ENCODE measurements around the gene PEBP1. TPM values are rescaled to one million over a fixed set of nuclear protein-coding genes. Genes with fewer than 3 reads are reported as not detected.
A peak's percentile ranks its signal among the peaks of the same experiment; 100 is the strongest.
"Not testable (repeated sequence)": the region's sequence is repeated elsewhere in the genome, so short reads cannot be mapped to it uniquely, and the experiment has no call there.

Gene PEBP1
- total RNA-seq, 2 donors from 2014 or later, result 86.0 to 182 TPM

DNA sequence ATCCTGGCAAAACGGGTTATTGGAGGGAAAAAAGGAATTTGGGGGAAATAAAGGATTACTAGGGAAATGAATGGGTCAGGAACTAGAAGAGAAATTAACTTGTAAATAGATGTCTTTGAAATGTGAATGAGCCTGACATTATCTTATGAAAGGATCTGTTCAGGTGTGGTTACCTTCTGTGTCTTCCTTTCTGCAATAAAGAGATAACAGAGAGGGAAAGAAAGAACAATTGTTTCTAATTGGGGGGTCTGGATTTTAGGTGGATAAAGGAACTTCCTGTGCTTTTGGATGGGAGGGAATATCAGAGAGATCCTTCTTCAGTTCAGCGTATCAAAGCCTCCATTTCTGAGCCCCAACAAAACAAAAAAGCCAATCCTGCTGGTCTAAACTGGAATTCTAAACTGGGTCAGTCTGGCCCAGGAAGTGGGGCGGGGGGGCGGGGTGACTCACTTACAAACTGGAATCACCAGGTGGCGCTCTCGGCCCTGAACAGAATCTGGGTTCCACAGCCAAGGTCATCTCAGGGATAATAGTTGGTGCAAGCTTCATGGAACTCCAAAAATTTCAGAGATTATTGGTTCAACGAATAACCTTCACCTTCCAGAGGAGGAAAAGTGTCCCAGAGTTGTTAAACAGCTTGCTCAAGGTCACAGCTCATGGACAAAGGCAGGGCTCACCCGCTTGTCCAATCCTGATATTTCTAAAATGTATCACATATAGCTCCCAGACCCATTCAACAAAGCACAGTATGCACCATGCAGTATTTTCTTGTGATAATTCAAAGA, 15.2 kb upstream of the PEBP1 start:
- H3K4me3 Mint-ChIP-seq, result peak overlapping the region; percentile 50
- H3K36me3 Mint-ChIP-seq (ENCODE audit: low read depth), result no peaks in the 10 kb centered on the region
- no peaks in the 10 kb centered on the region for H3K9me3 Mint-ChIP-seq
- peaks cover 7% of the 10 kb centered on the region for H3K4me1 Mint-ChIP-seq
- H3K27ac Mint-ChIP-seq, result peak overlapping the region; percentile 91
- no peaks in the 10 kb centered on the region for H3K27me3 Mint-ChIP-seq
- ATAC-seq (replicated peaks), result peak; percentile 85

DNA sequence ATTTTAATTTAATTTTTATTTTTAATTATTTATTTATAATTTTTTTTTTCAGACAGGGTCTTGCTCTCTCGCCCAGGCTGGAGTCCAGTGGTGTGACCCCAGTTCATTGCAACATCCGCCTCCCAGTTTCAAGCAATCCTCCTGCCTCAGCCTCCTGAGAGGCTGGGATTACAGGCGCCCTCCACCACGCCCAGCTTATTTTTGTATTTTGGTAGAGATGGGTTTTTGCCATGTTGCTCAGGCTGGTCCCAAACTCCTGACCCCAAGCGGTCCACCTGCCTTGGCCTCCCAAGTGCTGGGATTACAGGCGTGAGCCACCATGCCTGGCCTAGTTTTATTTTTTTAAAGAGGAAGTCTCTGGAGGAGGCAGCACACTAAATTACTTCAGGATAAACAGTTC, 13.7 kb upstream of the PEBP1 start:
- H3K27me3 Mint-ChIP-seq, result no peaks in the 10 kb centered on the region
- H3K9me3 Mint-ChIP-seq, result no peaks in the 10 kb centered on the region
- no peak for ATAC-seq (replicated peaks)
- H3K36me3 Mint-ChIP-seq (ENCODE audit: low read depth), result no peaks in the 10 kb centered on the region
- no peak overlapping the region for H3K4me3 Mint-ChIP-seq
- peaks cover 7% of the 10 kb centered on the region for H3K4me1 Mint-ChIP-seq
- no peak overlapping the region for H3K27ac Mint-ChIP-seq

DNA sequence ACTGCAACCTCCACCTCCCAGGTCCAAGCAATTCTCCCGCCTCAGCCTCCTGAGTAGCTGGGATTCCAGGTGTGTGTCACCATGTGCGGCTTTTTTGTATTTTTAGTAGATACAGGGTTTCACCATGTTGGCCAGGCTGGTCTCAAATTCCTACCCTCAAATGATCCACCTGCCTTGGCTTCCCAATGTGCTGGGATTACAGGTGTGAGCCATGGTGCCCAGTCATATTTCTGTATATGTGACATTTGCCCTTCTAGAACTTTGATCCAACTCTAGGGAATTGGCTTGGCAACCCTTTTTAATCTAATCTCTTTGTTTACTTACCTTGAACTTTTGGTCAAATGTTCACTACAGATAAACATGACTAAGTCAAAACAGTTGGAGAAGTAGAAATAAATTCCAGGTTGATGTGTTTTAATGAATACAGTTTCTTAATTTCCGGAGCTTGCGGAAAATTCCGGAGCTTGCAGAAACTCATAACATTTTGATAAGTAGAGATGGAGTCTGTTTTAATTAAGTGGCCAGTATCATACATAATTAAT, 11.5 kb upstream of the PEBP1 start:
- H3K4me1 Mint-ChIP-seq, result peaks cover 7% of the 10 kb centered on the region
- ATAC-seq (replicated peaks), result no peak
- H3K27me3 Mint-ChIP-seq, result no peaks in the 10 kb centered on the region
- no peaks in the 10 kb centered on the region for H3K9me3 Mint-ChIP-seq
- no peak overlapping the region for H3K27ac Mint-ChIP-seq
- no peak overlapping the region for H3K4me3 Mint-ChIP-seq
- H3K36me3 Mint-ChIP-seq (ENCODE audit: low read depth), result no peaks in the 10 kb centered on the region

DNA sequence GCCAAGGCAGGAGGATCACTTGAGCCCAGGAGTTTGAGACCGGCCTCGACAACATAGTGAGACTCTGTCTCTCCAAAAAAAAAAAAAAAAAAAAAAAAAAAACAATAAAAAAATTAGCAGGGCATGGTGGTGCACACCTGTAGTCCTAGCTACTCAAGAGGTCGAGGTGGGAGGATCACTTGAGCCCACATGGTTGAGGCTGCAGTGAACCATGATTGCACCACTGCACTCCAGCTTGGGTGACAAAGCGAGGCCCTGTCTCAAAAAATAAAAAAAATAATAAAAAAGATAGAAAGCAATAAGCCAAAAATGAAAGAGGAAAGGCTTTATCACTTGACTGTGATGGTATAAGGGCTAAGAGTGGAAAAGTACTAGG, 10.2 kb upstream of the PEBP1 start:
- no peaks in the 10 kb centered on the region for H3K36me3 Mint-ChIP-seq (ENCODE audit: low read depth)
- no peaks in the 10 kb centered on the region for H3K9me3 Mint-ChIP-seq
- no peaks in the 10 kb centered on the region for H3K27me3 Mint-ChIP-seq
- no peak for ATAC-seq (replicated peaks)
- no peak overlapping the region for H3K27ac Mint-ChIP-seq
- no peak overlapping the region for H3K4me3 Mint-ChIP-seq
- H3K4me1 Mint-ChIP-seq, result peaks cover 3% of the 10 kb centered on the region

DNA sequence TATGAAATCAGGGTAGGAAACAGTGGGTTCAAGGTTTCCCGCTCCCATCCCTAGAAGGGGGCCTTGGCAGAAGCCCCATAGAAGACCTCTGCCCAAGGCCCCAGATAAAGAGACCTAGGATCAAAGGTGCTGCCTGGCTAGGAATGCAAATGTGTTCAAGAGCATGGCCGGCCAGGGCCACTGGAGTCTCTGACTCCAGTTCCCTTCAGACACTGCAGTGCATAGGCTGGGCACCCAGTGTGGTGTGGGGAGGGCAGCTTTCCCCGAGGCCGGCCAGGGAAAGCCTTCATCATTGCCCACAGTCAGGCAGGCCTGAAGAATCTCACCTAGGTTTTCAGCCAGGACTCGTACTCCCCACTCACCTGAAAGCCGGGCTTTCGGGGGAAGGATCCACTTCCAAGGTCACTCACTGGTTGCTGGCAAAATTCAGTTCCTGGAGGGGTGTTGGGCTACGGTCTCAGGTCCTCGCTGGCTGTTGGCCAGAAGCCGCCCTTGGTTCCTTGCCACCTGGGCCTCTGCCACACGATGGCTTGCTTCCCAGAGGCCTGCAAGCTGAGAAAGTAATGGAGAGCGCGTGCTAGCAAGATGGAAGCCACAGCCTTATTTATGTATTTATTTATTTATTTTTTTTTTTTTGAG, 9.7 kb upstream of the PEBP1 start:
- no peak for ATAC-seq (replicated peaks)
- H3K27me3 Mint-ChIP-seq, result no peaks in the 10 kb centered on the region

DNA sequence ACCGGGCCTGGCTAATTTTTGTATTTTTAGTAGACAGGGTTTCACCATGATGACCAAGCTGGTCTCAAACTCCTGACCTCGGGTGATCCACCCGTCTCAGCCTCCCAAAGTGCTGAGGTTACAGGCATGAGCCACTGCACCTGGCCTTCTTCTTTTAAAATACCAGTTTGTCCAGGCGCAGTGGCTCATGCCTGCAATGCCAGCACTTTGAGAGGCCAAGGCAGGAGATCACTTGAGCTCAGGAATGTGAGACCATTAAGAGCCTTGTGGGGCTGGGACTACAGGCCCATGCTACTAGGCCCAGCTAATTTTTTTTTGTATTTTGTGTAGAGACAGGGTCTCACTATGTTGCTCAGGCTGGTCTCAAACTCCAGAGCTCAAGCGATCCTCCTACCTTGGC, 8.1 kb upstream of the PEBP1 start:
- Mint-ChIP-seq H3K36me3 (ENCODE audit: low read depth) (no peaks in the 10 kb centered on the region), H3K27me3 (no peaks in the 10 kb centered on the region), H3K9me3 (no peaks in the 10 kb centered on the region), H3K27ac (no peak overlapping the region), H3K4me3 (no peak overlapping the region), H3K4me1 (no peaks in the 10 kb centered on the region)
- ATAC-seq (replicated peaks), result no peak

More for the DNA sequence above, 9.7 kb upstream of the PEBP1 start:
- Mint-ChIP-seq H3K4me3 (no peak overlapping the region), H3K9me3 (no peaks in the 10 kb centered on the region), H3K36me3 (ENCODE audit: low read depth) (no peaks in the 10 kb centered on the region), H3K4me1 (no peaks in the 10 kb centered on the region), H3K27ac (no peak overlapping the region)

DNA sequence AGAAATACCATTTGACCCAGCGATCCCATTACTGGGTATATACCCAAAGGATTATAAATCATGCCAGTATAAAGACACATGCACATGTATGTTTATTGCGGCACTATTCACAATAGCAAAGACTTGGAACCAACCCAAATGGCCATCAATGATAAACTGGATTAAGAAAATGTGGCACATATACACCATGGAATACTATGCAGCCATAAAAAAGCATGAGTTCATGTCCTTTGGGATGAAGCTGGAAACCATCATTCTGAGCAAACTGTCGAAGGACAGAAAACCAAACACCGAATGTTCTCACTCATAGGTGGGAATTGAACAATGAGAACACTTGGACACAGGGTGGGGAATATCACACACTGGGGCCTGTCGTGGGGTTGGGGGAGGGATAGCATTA, 6.5 kb upstream of the PEBP1 start:
- H3K4me3 Mint-ChIP-seq; ATAC-seq (replicated peaks); H3K27me3 Mint-ChIP-seq; H3K36me3 Mint-ChIP-seq (ENCODE audit: low read depth); H3K9me3 Mint-ChIP-seq; H3K4me1 Mint-ChIP-seq; H3K27ac Mint-ChIP-seq: not testable (repeated sequence)

DNA sequence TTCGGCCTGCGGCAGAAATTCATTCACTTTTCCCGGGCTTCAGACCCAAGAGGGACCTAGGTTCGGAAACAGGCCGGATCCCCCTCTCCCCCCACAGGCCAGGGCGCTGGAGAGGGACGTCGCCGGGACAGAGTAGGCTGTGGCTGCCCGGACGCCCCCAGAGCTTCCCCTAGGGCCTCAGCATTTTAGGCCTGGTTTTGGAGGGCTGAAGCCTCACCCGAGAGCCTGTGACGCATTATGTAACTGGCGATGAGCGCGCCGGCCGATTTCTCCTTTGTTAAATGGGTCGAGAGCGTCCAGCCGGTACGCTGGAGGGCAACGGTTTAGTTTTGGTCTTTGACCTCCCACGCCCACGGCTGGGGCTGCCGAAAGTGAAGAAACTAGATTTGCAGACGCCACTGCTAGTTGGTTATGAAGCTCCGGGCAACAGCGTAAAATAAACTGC, 657 bp downstream of the PEBP1 start:
- Mint-ChIP-seq H3K36me3 (ENCODE audit: low read depth) (peaks cover 48% of the 10 kb centered on the region), H3K27me3 (no peaks in the 10 kb centered on the region), H3K27ac (peak overlapping the region; percentile 94), H3K4me1 (peaks cover 11% of the 10 kb centered on the region), H3K4me3 (peak overlapping the region; percentile 94), H3K9me3 (no peaks in the 10 kb centered on the region)
- peak; percentile 43 for ATAC-seq (replicated peaks)

DNA sequence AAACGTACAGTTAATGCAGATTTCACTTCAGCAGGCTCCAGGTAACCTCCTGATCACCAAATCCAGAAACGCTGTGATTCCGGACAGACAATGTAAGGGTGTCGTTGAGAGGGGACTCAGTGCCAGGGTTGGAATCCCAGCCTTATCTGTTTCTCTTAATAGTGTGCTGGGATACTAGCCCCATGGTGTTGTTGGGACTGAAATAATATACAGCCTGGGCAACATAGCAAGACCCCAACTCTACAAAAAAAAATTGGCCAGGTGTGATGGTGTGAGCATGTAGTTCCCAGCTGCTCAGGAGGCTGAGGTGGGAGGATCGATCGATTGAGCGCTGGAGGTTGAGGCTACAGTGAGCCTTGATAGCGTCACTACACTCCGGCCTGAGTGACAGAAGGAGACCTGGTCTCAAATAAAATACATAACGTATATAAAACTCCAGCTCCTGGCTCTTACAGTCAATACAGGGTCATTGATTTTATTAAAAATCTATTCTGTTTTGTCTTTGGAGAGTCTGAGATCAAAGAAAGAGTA, 1.3 kb downstream of the PEBP1 start:
- Mint-ChIP-seq H3K27me3 (no peaks in the 10 kb centered on the region), H3K4me1 (peaks cover 11% of the 10 kb centered on the region), H3K9me3 (no peaks in the 10 kb centered on the region), H3K36me3 (ENCODE audit: low read depth) (peaks cover 54% of the 10 kb centered on the region), H3K4me3 (peak overlapping the region; percentile 94), H3K27ac (peak overlapping the region; percentile 94)
- no peak for ATAC-seq (replicated peaks)

DNA sequence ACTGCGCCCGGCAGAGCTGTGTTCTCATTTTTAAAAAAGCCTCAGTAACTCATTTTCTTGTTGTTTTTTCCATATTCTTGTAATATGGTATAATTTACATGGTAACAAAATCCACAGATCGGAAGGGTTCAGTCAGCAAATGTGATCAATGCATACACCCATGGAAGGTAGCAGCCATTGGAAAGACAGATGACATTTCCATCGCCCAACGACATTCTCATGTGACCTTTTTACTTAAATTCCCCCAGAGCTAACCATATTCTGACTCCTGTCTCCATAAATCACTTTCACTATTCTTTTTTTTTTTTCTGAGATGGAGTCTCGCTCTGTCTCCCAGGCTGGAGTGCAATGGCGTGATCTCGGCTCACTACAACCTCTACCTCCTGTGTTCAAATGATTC, 4.9 kb downstream of the PEBP1 start:
- no peak overlapping the region for H3K27ac Mint-ChIP-seq
- H3K36me3 Mint-ChIP-seq (ENCODE audit: low read depth), result peaks cover 90% of the 10 kb centered on the region
- H3K9me3 Mint-ChIP-seq, result no peaks in the 10 kb centered on the region
- H3K4me3 Mint-ChIP-seq, result no peak overlapping the region
- no peaks in the 10 kb centered on the region for H3K27me3 Mint-ChIP-seq
- no peak for ATAC-seq (replicated peaks)
- peaks cover 15% of the 10 kb centered on the region for H3K4me1 Mint-ChIP-seq

DNA sequence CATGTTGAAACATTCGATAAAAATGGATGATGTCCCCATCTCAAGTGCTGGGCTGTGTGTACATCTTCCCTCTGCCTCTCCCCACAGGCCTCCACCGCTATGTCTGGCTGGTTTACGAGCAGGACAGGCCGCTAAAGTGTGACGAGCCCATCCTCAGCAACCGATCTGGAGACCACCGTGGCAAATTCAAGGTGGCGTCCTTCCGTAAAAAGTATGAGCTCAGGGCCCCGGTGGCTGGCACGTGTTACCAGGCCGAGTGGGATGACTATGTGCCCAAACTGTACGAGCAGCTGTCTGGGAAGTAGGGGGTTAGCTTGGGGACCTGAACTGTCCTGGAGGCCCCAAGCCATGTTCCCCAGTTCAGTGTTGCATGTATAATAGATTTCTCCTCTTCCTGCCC, 8.6 kb downstream of the PEBP1 start:
- H3K36me3 Mint-ChIP-seq (ENCODE audit: low read depth), result peaks cover 98% of the 10 kb centered on the region
- no peak for ATAC-seq (replicated peaks)
- peak overlapping the region; percentile 44 for H3K27ac Mint-ChIP-seq
- H3K27me3 Mint-ChIP-seq, result no peaks in the 10 kb centered on the region
- peaks cover 9% of the 10 kb centered on the region for H3K4me1 Mint-ChIP-seq
- H3K4me3 Mint-ChIP-seq, result no peak overlapping the region
- no peaks in the 10 kb centered on the region for H3K9me3 Mint-ChIP-seq

DNA sequence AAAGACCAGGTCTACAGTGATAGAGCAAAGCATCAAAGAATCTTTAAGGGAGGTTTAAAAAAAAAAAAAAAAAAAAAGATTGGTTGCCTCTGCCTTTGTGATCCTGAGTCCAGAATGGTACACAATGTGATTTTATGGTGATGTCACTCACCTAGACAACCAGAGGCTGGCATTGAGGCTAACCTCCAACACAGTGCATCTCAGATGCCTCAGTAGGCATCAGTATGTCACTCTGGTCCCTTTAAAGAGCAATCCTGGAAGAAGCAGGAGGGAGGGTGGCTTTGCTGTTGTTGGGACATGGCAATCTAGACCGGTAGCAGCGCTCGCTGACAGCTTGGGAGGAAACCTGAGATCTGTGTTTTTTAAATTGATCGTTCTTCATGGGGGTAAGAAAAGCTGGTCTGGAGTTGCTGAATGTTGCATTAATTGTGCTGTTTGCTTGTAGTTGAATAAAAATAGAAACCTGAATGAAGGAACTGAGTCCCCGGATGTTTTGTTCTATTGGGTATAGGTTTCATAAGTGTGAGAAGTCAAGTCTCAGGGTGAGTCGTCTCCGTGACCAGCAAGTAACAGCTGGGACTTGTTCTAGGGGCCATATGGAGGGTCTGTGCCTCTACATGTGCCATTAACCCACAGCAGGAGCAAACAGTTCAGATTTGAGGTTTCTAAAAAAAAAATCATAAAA, 9.3 kb downstream of the PEBP1 start:
- H3K27me3 Mint-ChIP-seq, result no peaks in the 10 kb centered on the region
- H3K4me3 Mint-ChIP-seq, result no peak overlapping the region
- H3K27ac Mint-ChIP-seq, result peak overlapping the region; percentile 44
- peaks cover 9% of the 10 kb centered on the region for H3K4me1 Mint-ChIP-seq
- peak; percentile 32 for ATAC-seq (replicated peaks)
- H3K9me3 Mint-ChIP-seq, result no peaks in the 10 kb centered on the region
- peaks cover 98% of the 10 kb centered on the region for H3K36me3 Mint-ChIP-seq (ENCODE audit: low read depth)

DNA sequence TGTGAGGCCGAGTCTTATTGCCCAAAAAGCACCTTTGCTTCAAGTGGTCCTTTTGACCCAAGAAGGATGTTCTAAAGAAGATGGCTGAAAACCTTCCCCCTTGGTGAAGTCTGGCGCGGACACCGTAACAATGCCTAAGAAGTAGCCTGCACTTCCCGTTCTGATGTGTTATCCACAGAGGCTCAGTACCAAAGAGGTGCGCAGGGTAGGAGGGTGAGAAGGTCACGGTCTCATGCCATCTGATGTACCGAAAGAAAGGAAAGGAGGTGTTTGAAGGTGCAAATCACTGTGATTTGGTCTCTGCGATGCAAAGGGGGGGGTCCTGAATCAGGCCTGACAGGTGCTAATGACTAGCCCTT, 9.9 kb downstream of the PEBP1 start:
- Mint-ChIP-seq H3K4me3 (no peak overlapping the region), H3K27ac (peak overlapping the region; percentile 44), H3K4me1 (peaks cover 9% of the 10 kb centered on the region), H3K36me3 (ENCODE audit: low read depth) (peaks cover 98% of the 10 kb centered on the region), H3K9me3 (no peaks in the 10 kb centered on the region), H3K27me3 (no peaks in the 10 kb centered on the region)
- ATAC-seq (replicated peaks), result no peak

DNA sequence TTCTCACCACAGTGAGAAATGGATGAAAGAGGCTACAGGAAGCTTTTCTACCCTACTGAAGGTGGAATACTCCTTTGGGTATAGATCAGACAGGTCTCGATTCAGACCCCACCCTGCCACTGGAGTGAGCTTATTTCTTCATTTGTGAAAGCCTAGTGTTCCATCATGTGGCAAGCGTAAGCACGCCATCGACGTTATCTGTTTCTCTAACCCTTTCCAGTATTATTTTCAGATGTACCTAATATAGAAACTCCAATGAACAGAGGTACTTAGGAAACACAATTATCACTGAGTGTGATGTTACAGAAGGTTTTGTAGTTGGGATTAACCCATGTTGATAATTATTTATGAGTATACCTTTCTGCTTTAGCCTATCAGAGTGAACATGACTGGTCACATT, 12.4 kb downstream of the PEBP1 start:
- no peaks in the 10 kb centered on the region for H3K9me3 Mint-ChIP-seq
- peaks cover 89% of the 10 kb centered on the region for H3K36me3 Mint-ChIP-seq (ENCODE audit: low read depth)
- ATAC-seq (replicated peaks), result no peak

More for the DNA sequence above, 12.4 kb downstream of the PEBP1 start:
- H3K4me3 Mint-ChIP-seq, result no peak overlapping the region
- peaks cover 5% of the 10 kb centered on the region for H3K4me1 Mint-ChIP-seq
- H3K27me3 Mint-ChIP-seq, result no peaks in the 10 kb centered on the region
- peak overlapping the region; percentile 5 for H3K27ac Mint-ChIP-seq
